NCI-H1048 (cell line): ENCODE data around the gene TMCC2.
"Not testable (repeated sequence)": the region's sequence is repeated elsewhere in the genome, so short reads cannot be mapped to it uniquely, and the experiment has no call there.

Experiments used
- DNase-seq: peaks from one replicate; lab custom pipeline; 2025; lab: John Stamatoyannopoulos, UW

TMCC2 gene

GRCh38 chr1:205227584-205228013, at the start of gene TMCC2:
TSS of gene TMCC2 (plus strand) at chr1:205227946. CDS start at chr1:205228565, 619 bp downstream.
- peak; percentile 94 for DNase-seq

GRCh38 chr1:205179842-205180241, 47.9 kb upstream of the TMCC2 start:
- DNase-seq, result no peak

DNA sequence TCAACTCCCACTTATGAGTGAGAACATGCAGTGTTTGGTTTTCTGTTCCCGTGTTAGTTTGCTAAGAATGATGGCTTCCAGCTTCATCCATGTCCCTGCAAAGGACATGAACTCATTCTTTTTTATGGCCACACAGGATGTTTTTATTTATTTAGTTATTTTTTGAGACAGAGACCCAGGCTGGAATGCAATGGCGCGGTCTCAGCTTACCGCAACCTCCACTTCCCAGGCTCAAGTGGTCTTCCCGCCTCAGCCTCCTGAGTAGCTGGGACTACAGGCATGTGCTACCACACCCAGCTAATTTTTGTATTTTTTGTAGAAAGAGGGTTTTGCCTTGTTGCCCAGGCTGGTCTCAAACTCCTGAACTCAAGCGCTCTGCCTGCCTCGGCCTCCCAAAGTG, 47.4 kb upstream of the TMCC2 start:
- DNase-seq, result not testable (repeated sequence)

DNA sequence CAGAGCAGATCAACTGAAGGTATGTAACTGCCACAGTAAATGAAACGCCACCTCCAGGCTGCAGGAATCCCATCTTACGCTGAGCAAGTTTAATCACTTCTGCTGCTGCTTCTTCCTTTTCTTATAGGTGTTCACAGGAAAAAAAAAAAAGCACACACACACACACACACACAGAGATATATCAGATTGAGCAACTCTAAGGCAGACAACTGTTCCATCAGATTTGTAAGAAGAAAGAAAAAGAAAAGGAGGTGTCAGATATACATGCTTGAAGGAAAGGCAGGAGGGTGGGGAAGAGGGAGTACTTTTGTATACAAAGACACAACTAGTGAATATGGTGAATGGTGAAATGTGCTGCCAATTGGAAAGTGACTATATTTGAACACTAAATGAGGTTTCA, 44.8 kb upstream of the TMCC2 start:
- no peak for DNase-seq

DNA sequence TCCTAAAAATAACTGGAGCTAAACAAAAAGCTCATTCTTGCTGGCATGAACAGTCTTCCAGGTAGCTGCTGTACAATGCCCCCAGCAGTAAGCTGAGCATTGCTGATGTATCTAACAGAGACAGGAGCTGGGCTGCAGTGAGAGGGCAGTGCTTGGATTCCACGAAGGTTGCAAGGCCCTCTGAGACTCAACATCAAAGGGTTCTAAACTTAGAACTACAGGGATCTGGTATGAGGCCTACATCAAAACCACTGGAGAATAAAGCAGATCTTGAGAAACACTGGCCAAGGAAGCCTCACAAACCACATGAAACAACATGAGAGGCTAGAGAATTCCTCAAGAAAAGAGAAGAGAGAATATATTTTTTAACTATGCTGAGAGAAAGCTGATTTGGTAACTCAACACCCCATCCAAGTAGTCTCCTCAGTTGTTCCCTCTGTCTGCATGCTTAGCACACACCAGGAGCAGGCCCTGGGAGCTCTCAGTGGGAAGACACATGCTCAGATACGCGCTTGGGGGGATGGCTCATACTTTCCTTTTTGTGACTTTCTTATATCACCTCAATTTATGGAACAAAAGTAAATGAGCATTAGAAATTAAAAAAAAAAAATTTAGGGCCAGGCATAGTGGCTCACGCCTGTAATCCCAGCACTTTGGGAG, 43.9 kb upstream of the TMCC2 start:
- DNase-seq, result no peak

DNA sequence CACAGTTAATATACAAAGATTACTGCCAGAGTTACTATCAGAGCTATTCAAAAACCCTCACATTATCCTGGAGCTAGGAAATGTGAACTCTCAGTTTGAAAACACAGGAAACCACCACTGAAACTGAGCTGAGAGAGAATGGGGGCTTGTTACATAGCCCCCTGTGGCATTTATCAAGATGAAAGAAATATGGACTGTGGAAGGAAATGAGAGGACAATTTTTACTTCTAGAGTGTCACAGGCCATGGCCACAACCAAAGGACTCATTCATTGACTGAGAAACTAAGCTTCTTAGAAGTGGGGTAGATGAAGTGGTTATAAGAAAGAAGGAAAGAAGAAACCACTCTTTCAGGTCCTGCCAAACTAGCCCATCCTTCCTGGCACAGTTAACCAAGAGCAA, 41.6 kb upstream of the TMCC2 start:
- DNase-seq, result no peak

DNA sequence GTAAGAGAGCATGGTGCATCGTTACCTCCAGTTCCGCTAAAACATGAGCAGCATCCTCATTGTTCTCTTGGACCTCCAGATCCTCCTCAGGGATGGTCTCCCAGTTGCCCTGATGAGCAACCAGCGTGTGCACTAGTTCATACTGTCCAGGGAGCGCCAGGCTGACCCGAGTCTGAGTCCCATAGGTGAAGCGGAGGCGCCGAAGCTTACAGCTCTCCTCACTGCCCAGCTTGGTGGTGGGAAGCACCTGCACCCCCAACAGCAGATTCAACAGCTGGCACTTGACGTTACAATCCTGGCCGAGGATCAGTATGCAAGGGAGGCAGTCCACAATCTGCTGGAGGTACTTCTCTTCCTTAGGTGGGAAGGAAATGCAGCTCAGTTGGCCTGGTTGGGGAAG, 40.3 kb upstream of the TMCC2 start:
- DNase-seq, result no peak

GRCh38 chr1:205188098-205188497, 39.6 kb upstream of the TMCC2 start:
- no peak for DNase-seq

DNA sequence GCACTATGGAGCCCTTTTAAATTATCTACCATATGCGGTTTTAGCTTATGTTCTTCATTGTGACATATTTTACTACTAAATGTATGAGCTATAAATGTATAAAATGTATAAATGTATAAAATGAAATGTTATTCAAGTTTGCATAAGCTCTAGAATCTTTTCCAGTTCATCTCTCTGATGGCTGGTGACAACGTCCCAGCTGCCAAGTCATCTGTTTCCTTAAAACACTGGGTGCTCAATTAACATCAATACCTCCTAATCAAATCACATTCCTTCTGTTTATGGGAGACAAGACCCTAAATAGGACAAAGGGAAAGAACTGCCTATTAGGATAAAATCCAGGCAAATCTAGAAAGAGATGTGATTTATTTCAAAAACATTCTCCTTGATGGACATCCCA, 39.1 kb upstream of the TMCC2 start:
- no peak for DNase-seq

DNA sequence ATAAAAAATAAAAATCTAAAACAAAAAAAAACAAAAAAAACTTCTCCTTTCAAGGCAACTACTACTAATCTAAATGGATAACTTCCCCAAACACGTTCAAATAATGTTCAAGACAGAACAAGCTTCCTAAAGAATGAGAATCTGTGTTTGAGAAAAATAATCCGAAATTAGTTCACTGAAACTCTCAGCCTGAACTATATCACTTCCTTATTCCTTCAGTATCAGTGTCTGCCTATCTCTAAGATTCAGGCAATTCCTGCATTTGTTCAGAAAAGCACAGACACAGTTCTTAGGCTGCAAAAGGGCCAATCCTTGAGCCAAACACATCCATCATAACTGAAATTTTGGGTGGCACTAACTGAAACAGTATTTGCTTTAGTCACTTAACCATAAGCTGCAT, 38.6 kb upstream of the TMCC2 start:
- no peak for DNase-seq

DNA sequence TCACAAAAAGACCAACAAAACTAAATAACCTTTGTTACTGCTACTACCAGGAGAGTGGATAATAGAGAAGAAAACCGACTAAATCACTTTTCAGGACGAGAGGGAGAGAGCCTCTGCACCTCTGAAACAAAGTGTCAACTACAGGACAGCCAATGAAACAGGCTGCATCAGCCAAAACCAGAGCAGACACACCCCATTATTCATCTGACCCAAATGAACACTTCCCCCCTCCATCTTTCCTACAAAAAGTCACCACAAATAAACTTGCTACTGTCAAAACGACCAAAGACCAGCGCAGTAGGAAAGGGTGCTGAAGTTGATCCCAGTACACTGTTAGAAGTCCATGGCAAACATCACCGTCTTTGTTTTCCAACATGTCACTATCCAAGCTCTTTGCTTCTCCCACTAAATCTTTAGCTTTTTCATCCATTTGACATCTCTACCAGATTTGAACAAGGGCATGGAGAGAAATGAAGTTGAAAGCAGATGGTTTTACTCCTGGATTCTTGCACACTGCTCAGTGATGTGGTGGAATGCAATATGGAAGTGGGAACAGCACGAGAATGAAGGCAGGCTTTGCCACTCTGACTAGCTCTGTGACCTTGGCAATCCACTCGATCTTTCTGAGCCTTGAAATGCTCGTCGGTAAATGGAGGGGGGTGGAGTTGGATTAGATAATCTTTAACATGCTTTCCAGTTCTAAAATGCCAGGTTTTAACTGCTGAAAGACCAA, 36.7 kb upstream of the TMCC2 start:
- DNase-seq, result no peak

GRCh38 chr1:205191622-205192021, 36.1 kb upstream of the TMCC2 start:
- no peak for DNase-seq

DNA sequence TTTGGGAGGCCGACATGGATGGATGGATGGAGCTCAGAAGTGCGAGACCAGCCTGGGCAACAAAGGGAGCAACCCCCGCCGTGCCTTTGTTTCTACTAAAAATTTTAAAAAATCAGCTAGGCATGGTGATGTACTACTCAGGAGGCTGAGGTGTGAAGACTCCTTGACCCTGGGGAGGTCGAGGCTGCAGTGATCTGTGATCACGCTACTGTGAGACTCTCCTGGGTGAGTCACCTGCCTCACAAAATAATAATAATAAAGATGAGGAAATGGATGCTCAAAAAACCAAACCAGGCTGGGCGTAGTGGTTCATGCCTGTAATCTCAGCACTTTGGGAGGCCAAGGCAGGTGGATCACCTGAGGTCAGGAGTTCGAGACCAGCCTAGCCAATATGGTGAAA, 35.5 kb upstream of the TMCC2 start:
- DNase-seq, result no peak

- no peak for DNase-seq
Observed at GRCh38 chr1:205199090-205199930, 28.4 kb upstream of the TMCC2 start.

GRCh38 chr1:205199931-205200299, 27.8 kb upstream of the TMCC2 start:
- DNase-seq, result no peak

GRCh38 chr1:205204552-205204951, 23.2 kb upstream of the TMCC2 start:
- DNase-seq, result peak; percentile 26

GRCh38 chr1:205205055-205205454, 22.7 kb upstream of the TMCC2 start:
- no peak for DNase-seq

GRCh38 chr1:205208811-205209210, 18.9 kb upstream of the TMCC2 start:
- no peak for DNase-seq

DNA sequence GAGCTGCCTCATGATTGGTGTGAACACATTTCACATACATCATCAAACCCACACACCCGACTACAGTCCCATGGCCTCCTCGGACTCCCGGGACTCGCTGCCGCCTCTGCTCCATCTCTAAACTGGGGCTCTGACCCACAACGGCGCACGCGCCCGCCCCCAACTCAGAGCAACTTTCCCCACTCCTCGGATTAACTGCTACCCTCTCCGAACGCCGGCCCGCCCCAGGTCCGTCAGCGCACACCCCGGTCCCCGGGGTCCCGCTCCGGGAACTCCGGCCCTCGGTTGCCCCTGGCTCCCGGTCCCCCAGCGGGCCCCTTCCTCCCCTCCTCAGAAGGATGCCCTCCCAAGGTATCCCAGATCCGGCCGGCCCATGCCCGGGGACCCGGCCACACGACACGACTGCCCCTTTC, 17.0 kb upstream of the TMCC2 start:
- no peak for DNase-seq

DNA sequence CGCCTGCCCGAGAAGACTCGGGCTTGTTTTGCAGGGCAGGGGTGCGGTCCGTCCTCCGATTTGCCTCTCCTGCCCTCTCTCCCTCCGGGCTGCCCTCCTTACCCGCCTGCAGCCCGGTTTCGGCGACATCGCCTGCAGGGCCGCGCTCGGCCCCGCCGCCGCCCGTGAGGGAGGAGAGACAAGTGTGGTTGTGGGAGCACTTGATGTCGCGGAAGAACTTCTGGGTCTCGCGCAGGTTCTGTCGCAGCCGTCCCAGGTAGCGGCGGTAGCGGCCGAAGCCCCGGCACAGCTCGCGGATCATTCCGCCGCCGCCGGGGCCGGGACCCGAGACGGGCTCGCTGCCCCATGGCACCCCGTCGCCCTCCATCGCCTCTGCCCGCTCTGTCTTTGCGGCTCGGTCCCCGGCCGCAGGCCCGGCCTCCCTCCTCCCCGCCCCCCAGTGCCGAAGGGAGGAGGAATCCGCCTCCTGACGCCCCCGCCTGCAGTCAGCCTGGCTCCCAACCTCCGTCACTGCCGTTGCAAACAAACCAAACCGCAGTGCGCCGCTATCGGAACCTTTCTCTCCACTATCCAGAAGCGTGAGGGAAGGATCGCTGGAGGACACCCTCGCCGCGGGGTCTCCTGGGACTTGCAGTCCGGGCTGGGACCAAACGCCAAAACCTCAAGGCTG, 16.4 kb upstream of the TMCC2 start, which contains the start of gene DSTYK:
Gene DSTYK, minus strand, starts transcription at position 534 of the 670 bp plus-strand sequence. Its CDS starts 167 bp downstream, at position 367.
- DNase-seq, result peak; percentile 96

DNA sequence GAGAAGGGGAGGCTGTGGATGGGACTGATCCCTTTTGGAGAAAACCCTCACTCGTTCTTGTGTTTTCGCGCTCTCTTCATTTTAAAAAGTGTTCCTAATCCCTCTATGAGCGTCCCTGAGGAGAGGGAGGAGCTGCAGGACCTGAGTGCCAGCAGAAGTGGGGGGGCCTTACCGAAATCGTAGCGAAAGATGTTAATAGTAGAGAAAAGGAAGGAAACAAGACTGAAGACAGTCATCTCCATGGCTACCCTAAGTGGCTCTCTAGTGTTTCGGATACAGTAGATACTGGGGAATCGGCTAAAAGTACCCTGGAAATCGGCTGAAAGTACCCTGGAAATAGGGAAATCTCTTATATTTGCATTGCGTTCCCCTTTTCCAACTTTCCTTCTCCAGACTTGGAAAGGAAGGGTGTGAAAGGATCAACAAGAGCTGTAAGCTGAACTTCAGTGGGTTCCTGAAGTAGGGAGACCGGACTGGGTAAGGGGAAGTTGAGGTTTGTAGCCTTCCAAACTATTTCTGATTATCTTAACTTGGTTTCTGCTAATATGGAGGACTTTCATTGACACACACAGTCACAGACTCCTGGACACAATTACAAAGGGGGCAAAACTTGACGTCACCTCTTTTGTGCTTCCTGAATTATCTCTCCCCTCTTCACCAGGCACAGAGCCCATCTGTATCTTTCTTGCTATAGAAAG, 15.8 kb upstream of the TMCC2 start:
- no peak for DNase-seq

GRCh38 chr1:205214756-205215155, 13.0 kb upstream of the TMCC2 start:
- DNase-seq, result no peak
